Measurements from ENCODE around the gene IMPG2. TPM values are rescaled to one million over a fixed set of nuclear protein-coding genes. Genes with fewer than 3 reads are reported as not detected.
"Not testable (repeated sequence)": the region's sequence is repeated elsewhere in the genome, so short reads cannot be mapped to it uniquely, and the experiment has no call there.

The IMPG2 gene
- total and polyA plus RNA-seq, 4 donors: 0.65 to 3.1 (median 1.2) TPM

GRCh38 chr3:101310978-101311375, 9.4 kb downstream of the IMPG2 start:
- Histone ChIP-seq H3K27ac (ENCODE audit: low read depth, low read length) (no peak overlapping the region), H3K4me3 (ENCODE audit: low read depth, low read length) (no peak overlapping the region), H3K4me1 (ENCODE audit: control insufficient read depth, insufficient read depth, low read length) (no peaks in the 10 kb centered on the region), H3K27me3 (ENCODE audit: control insufficient read depth, insufficient read depth, low read length) (no peaks in the 10 kb centered on the region), H3K36me3 (ENCODE audit: control insufficient read depth, insufficient read depth, low read length) (no peaks in the 10 kb centered on the region), H3K9me3 (ENCODE audit: control insufficient read depth, insufficient read depth, low read length) (peaks cover 9% of the 10 kb centered on the region)
- no peak for DNase-seq (ENCODE audit: low read depth in 4 of 6, low spot score in 6 of 6)

GRCh38 chr3:101308147-101308772, 12.1 kb downstream of the IMPG2 start:
- not testable (repeated sequence) for H3K36me3 ChIP-seq (ENCODE audit: control insufficient read depth, insufficient read depth, low read length); H3K4me3 ChIP-seq (ENCODE audit: low read depth, low read length); DNase-seq (ENCODE audit: low read depth in 4 of 6, low spot score in 6 of 6); H3K9me3 ChIP-seq (ENCODE audit: control insufficient read depth, insufficient read depth, low read length); H3K27ac ChIP-seq (ENCODE audit: low read depth, low read length); H3K4me1 ChIP-seq (ENCODE audit: control insufficient read depth, insufficient read depth, low read length); H3K27me3 ChIP-seq (ENCODE audit: control insufficient read depth, insufficient read depth, low read length)

- H3K4me3 ChIP-seq (ENCODE audit: low read depth, low read length): no peak overlapping the region
Measured at GRCh38 chr3:101303836-101304235, 16.5 kb downstream of the IMPG2 start.

GRCh38 chr3:101303089-101303731, 17.2 kb downstream of the IMPG2 start:
- Histone ChIP-seq H3K4me1 (ENCODE audit: control insufficient read depth, insufficient read depth, low read length) (no peaks in the 10 kb centered on the region), H3K9me3 (ENCODE audit: control insufficient read depth, insufficient read depth, low read length) (peaks cover 5% of the 10 kb centered on the region), H3K4me3 (ENCODE audit: low read depth, low read length) (no peak overlapping the region), H3K27me3 (ENCODE audit: control insufficient read depth, insufficient read depth, low read length) (no peaks in the 10 kb centered on the region), H3K27ac (ENCODE audit: low read depth, low read length) (no peak overlapping the region), H3K36me3 (ENCODE audit: control insufficient read depth, insufficient read depth, low read length) (no peaks in the 10 kb centered on the region)
- 74% methylated on average over 3 of the region's 5 CpGs for WGBS (ENCODE audit: insufficient coverage)
- no peak for DNase-seq (ENCODE audit: low read depth in 4 of 6, low spot score in 6 of 6)

More at GRCh38 chr3:101303836-101304235, 16.5 kb downstream of the IMPG2 start:
- Histone ChIP-seq H3K27ac (ENCODE audit: low read depth, low read length) (no peak overlapping the region), H3K27me3 (ENCODE audit: control insufficient read depth, insufficient read depth, low read length) (no peaks in the 10 kb centered on the region), H3K9me3 (ENCODE audit: control insufficient read depth, insufficient read depth, low read length) (peaks cover 7% of the 10 kb centered on the region), H3K36me3 (ENCODE audit: control insufficient read depth, insufficient read depth, low read length) (no peaks in the 10 kb centered on the region), H3K4me1 (ENCODE audit: control insufficient read depth, insufficient read depth, low read length) (no peaks in the 10 kb centered on the region)
- DNase-seq (ENCODE audit: low read depth in 4 of 6, low spot score in 6 of 6): no peak

GRCh38 chr3:101300073-101300472, 20.3 kb downstream of the IMPG2 start:
- Histone ChIP-seq H3K4me3 (ENCODE audit: low read depth, low read length) (no peak overlapping the region), H3K4me1 (ENCODE audit: control insufficient read depth, insufficient read depth, low read length) (no peaks in the 10 kb centered on the region), H3K9me3 (ENCODE audit: control insufficient read depth, insufficient read depth, low read length) (no peaks in the 10 kb centered on the region), H3K27ac (ENCODE audit: low read depth, low read length) (no peak overlapping the region), H3K36me3 (ENCODE audit: control insufficient read depth, insufficient read depth, low read length) (no peaks in the 10 kb centered on the region), H3K27me3 (ENCODE audit: control insufficient read depth, insufficient read depth, low read length) (no peaks in the 10 kb centered on the region)
- 85% methylated on average over 7 of the region's 8 CpGs for WGBS (ENCODE audit: insufficient coverage)
- DNase-seq (ENCODE audit: low read depth in 4 of 6, low spot score in 6 of 6): no peak

GRCh38 chr3:101292027-101292426, 28.3 kb downstream of the IMPG2 start:
- no peaks in the 10 kb centered on the region for H3K36me3 ChIP-seq (ENCODE audit: control insufficient read depth, insufficient read depth, low read length)
- H3K4me1 ChIP-seq (ENCODE audit: control insufficient read depth, insufficient read depth, low read length): no peaks in the 10 kb centered on the region
- H3K9me3 ChIP-seq (ENCODE audit: control insufficient read depth, insufficient read depth, low read length): no peaks in the 10 kb centered on the region
- H3K27ac ChIP-seq (ENCODE audit: low read depth, low read length): no peak overlapping the region
- H3K4me3 ChIP-seq (ENCODE audit: low read depth, low read length): no peak overlapping the region
- H3K27me3 ChIP-seq (ENCODE audit: control insufficient read depth, insufficient read depth, low read length): no peaks in the 10 kb centered on the region
- no peak for DNase-seq (ENCODE audit: low read depth in 4 of 6, low spot score in 6 of 6)

GRCh38 chr3:101288294-101288693, 32.1 kb downstream of the IMPG2 start:
- DNase-seq (ENCODE audit: low read depth in 4 of 6, low spot score in 6 of 6): no peak
- Histone ChIP-seq H3K9me3 (ENCODE audit: control insufficient read depth, insufficient read depth, low read length) (no peaks in the 10 kb centered on the region), H3K27ac (ENCODE audit: low read depth, low read length) (no peak overlapping the region), H3K27me3 (ENCODE audit: control insufficient read depth, insufficient read depth, low read length) (no peaks in the 10 kb centered on the region), H3K36me3 (ENCODE audit: control insufficient read depth, insufficient read depth, low read length) (no peaks in the 10 kb centered on the region), H3K4me1 (ENCODE audit: control insufficient read depth, insufficient read depth, low read length) (no peaks in the 10 kb centered on the region), H3K4me3 (ENCODE audit: low read depth, low read length) (no peak overlapping the region)
- no CpG with 5 or more reads among the region's 2 CpGs for WGBS (ENCODE audit: insufficient coverage)

GRCh38 chr3:101284757-101285156, 35.6 kb downstream of the IMPG2 start:
- no peak for DNase-seq (ENCODE audit: low read depth in 4 of 6, low spot score in 6 of 6)
- WGBS (ENCODE audit: insufficient coverage): no CpG with 5 or more reads among the region's 1 CpG

GRCh38 chr3:101281521-101282030, 38.8 kb downstream of the IMPG2 start:
- H3K27ac ChIP-seq (ENCODE audit: low read depth, low read length): no peak overlapping the region
- H3K4me1 ChIP-seq (ENCODE audit: control insufficient read depth, insufficient read depth, low read length): no peaks in the 10 kb centered on the region
- peak in 5 of 6 donors; percentile 4 to 66 (median 13) for DNase-seq (ENCODE audit: low read depth in 4 of 6, low spot score in 6 of 6)
- H3K36me3 ChIP-seq (ENCODE audit: control insufficient read depth, insufficient read depth, low read length): no peaks in the 10 kb centered on the region
- H3K4me3 ChIP-seq (ENCODE audit: low read depth, low read length): no peak overlapping the region
- no peaks in the 10 kb centered on the region for H3K27me3 ChIP-seq (ENCODE audit: control insufficient read depth, insufficient read depth, low read length)
- no peaks in the 10 kb centered on the region for H3K9me3 ChIP-seq (ENCODE audit: control insufficient read depth, insufficient read depth, low read length)
- WGBS (ENCODE audit: insufficient coverage): 29% methylated on average over 1 of the region's 3 CpGs

More at GRCh38 chr3:101284757-101285156, 35.6 kb downstream of the IMPG2 start:
- Histone ChIP-seq H3K4me3 (ENCODE audit: low read depth, low read length) (no peak overlapping the region), H3K4me1 (ENCODE audit: control insufficient read depth, insufficient read depth, low read length) (no peaks in the 10 kb centered on the region), H3K36me3 (ENCODE audit: control insufficient read depth, insufficient read depth, low read length) (no peaks in the 10 kb centered on the region), H3K9me3 (ENCODE audit: control insufficient read depth, insufficient read depth, low read length) (no peaks in the 10 kb centered on the region), H3K27ac (ENCODE audit: low read depth, low read length) (no peak overlapping the region), H3K27me3 (ENCODE audit: control insufficient read depth, insufficient read depth, low read length) (no peaks in the 10 kb centered on the region)

GRCh38 chr3:101279765-101280385, 40.5 kb downstream of the IMPG2 start:
- no peak overlapping the region for H3K4me3 ChIP-seq (ENCODE audit: low read depth, low read length)
- H3K27ac ChIP-seq (ENCODE audit: low read depth, low read length): no peak overlapping the region

More at GRCh38 chr3:101279765-101280385, 40.5 kb downstream of the IMPG2 start:
- DNase-seq (ENCODE audit: low read depth in 4 of 6, low spot score in 6 of 6): no peak
- no peaks in the 10 kb centered on the region for H3K36me3 ChIP-seq (ENCODE audit: control insufficient read depth, insufficient read depth, low read length)
- no peaks in the 10 kb centered on the region for H3K27me3 ChIP-seq (ENCODE audit: control insufficient read depth, insufficient read depth, low read length)
- H3K9me3 ChIP-seq (ENCODE audit: control insufficient read depth, insufficient read depth, low read length): no peaks in the 10 kb centered on the region
- H3K4me1 ChIP-seq (ENCODE audit: control insufficient read depth, insufficient read depth, low read length): no peaks in the 10 kb centered on the region
- no CpG with 5 or more reads among the region's 1 CpG for WGBS (ENCODE audit: insufficient coverage)

Data from spinal cord (tissue), 10 donors.